HepG2 (cell line): Measurements from ENCODE around the gene MIB1. TPM values are rescaled to one million over a fixed set of nuclear protein-coding genes. Genes with fewer than 3 reads are reported as not detected.
A peak's percentile ranks its signal among the peaks of the same experiment; 100 is the strongest.

Experiments used
- ATAC-seq: fragments of 200-7000 bp; cut with Tn5 transposase; 3 replicates; pipeline ENCODE4 v1.9.1; 2020; ENCODE audit warnings: mild to moderate bottlenecking, moderate library complexity
- BruUV-seq: library from RNA; stranded (reverse); fragments of 400-500 nt; replicated peaks from 2 replicates; lab custom pipeline; 2021; lab: Mats Ljungman, UMichigan
- CTCF ChIA-PET: fragments of 300-600 bp; formaldehyde crosslinking; extraction: SDS; loops from one replicate; lab custom pipeline; 2021; ENCODE audit warnings: low total read pairs, inconsistent platforms, low intra/inter-chr PET ratio; lab: Yijun Ruan, JAX
- POLR2A ChIA-PET: fragments of 350-600 bp; sonication (Branson Sonifier 250); formaldehyde crosslinking; loops from one replicate; lab custom pipeline; 2020; ENCODE audit warnings: antibody characterized with exemption, inconsistent platforms; lab: Yijun Ruan, JAX
- DNase-seq: peaks from one replicate; pipeline ENCODE4 v3.0.0-alpha.2; 2015; ENCODE audit warnings: low spot score
- FAIRE-seq: peaks from 3 replicates; lab custom pipeline; 2011; peaks lifted over from hg19 to GRCh38; lab: Jason Lieb, UNC
- H2AFZ ChIP-seq: one replicate; pipeline ENCODE4 v1.6.1; 2011; ENCODE audit warnings: low read length, inconsistent platforms
- H3K27ac ChIP-seq: fragments of 300-600 bp; 3 replicates; pipeline ENCODE4 v1.8.0; 2011; ENCODE audit warnings: mixed run types, mild to moderate bottlenecking, mixed read lengths, low read length, inconsistent platforms; ENCODE audit not compliant: insufficient read depth; ENCODE audit errors: extremely low read length
- H3K27me3 ChIP-seq, 2 experiments: fragments of 200-600 bp in 1 of 2; 2 replicates in 1 of 2; 3 replicates in 1 of 2; pipeline versions ENCODE4 v1.6.0 to v1.8.0; 2011; ENCODE audit warnings: low read length in 2 of 2, mild to moderate bottlenecking in 2 of 2, moderate library complexity in 2 of 2, inconsistent platforms in 1 of 2; ENCODE audit not compliant: insufficient read depth in 2 of 2, control insufficient read depth in 1 of 2
- H3K36me3 ChIP-seq, 2 experiments: fragments of 200-600 bp in 1 of 2; replicated peaks in 1 of 2; 2 replicates in 1 of 2; 3 replicates in 1 of 2; pipeline versions ENCODE4 v1.5.1 to v1.8.0; 2011; ENCODE audit warnings: low read length in 2 of 2, inconsistent platforms in 1 of 2; ENCODE audit not compliant: insufficient read depth in 2 of 2, control insufficient read depth in 1 of 2
- H3K4me1 ChIP-seq: 2 replicates; pipeline ENCODE4 v1.5.1; 2012; ENCODE audit warnings: low read length, inconsistent platforms; ENCODE audit not compliant: insufficient read depth
- H3K4me2 ChIP-seq: 2 replicates; pipeline ENCODE4 v1.6.0; 2011; ENCODE audit warnings: low read depth, low read length, inconsistent platforms
- H3K4me3 ChIP-seq, 3 experiments: fragments of 200-600 bp in 1 of 3; sonication (generic), shearing (Covaris generic) in 1 of 3; replicated peaks in 1 of 3; 2 replicates each; pipeline ENCODE4 v1.5.1; 2011 to 2016; ENCODE audit warnings: low read length in 3 of 3, inconsistent platforms in 2 of 3, low read depth in 2 of 3, mild to moderate bottlenecking in 2 of 3, control low read depth in 1 of 3, mixed read lengths in 1 of 3; ENCODE audit not compliant: insufficient read depth in 1 of 3
- H3K79me2 ChIP-seq: one replicate; pipeline ENCODE4 v1.6.1; 2011; ENCODE audit warnings: low read length, inconsistent platforms; ENCODE audit not compliant: insufficient read depth
- H3K9ac ChIP-seq: 2 replicates; pipeline ENCODE4 v1.6.0; 2011; ENCODE audit warnings: mild to moderate bottlenecking, low read depth, low read length, inconsistent platforms; ENCODE audit not compliant: insufficient read depth
- H3K9me3 ChIP-seq: 2 replicates; pipeline ENCODE4 v1.5.1; 2012; ENCODE audit warnings: mild to moderate bottlenecking, low read length
- H4K20me1 ChIP-seq: 2 replicates; pipeline ENCODE4 v1.6.0; 2011; ENCODE audit warnings: inconsistent platforms, mild to moderate bottlenecking, low read length, moderate library complexity; ENCODE audit not compliant: insufficient read depth
- AGO2 ChIP-seq: fragments of 200-400 bp; formaldehyde crosslinking; optimal IDR thresholded peaks from 2 replicates; pipeline ENCODE3; 2017; ENCODE audit warnings: mild to moderate bottlenecking, low read depth, low read length, moderate library complexity
- DNMT1 ChIP-seq: sonication (generic); formaldehyde crosslinking; IDR thresholded peaks from 2 replicates; pipeline ENCODE4 v1.5.1; 2020; ENCODE audit warnings: mild to moderate bottlenecking, missing genetic modification reagents
- JUN ChIP-seq: sonication (generic); formaldehyde crosslinking; IDR thresholded peaks from 2 replicates; pipeline ENCODE4 v1.4.0; 2020; ENCODE audit warnings: mild to moderate bottlenecking, missing genetic modification reagents
- MEIS1 ChIP-seq: sonication (generic); formaldehyde crosslinking; IDR thresholded peaks from 2 replicates; pipeline ENCODE4 v1.9.0; 2021; ENCODE audit warnings: mild to moderate bottlenecking, missing genetic modification reagents, moderate library complexity, borderline replicate concordance
- REPIN1 ChIP-seq: sonication (generic); formaldehyde crosslinking; IDR thresholded peaks from 2 replicates; pipeline ENCODE4 v1.8.0; 2022; ENCODE audit warnings: missing genetic modification reagents, low read depth, mild to moderate bottlenecking, borderline replicate concordance
- ZFAT ChIP-seq: sonication (generic); formaldehyde crosslinking; conservative IDR thresholded peaks from 2 replicates; pipeline ENCODE4 v1.8.1; 2023; ENCODE audit warnings: missing genetic modification reagents, inconsistent platforms
- ZNF101 ChIP-seq: sonication (generic); formaldehyde crosslinking; IDR thresholded peaks from 2 replicates; pipeline ENCODE4 v1.4.0; 2020; ENCODE audit warnings: mild to moderate bottlenecking, low read depth, missing genetic modification reagents, borderline replicate concordance
- ZNF350 ChIP-seq: sonication (generic); formaldehyde crosslinking; IDR thresholded peaks from 2 replicates; pipeline ENCODE4 v1.4.0; 2020; ENCODE audit warnings: mild to moderate bottlenecking, low read depth, missing genetic modification reagents, borderline replicate concordance
- ZNF564 ChIP-seq: sonication (generic); formaldehyde crosslinking; IDR thresholded peaks from 2 replicates; pipeline ENCODE4 v1.8.1; 2023; ENCODE audit warnings: mild to moderate bottlenecking, missing genetic modification reagents
- ZNF841 ChIP-seq: sonication (generic); formaldehyde crosslinking; IDR thresholded peaks from 2 replicates; pipeline ENCODE4 v1.8.1; 2023; ENCODE audit warnings: missing genetic modification reagents, borderline replicate concordance
- WGBS: methylation state at CpG from one replicate; pipeline ENCODE4 v1.1.6; 2017; ENCODE audit warnings: low lambda C conversion rate; 5-methylcytosine and 5-hydroxymethylcytosine counted together
- in situ Hi-C: cut with HindIII; loops from 2 replicates; pipeline ENCODE4 v1.10.0; 2017; ENCODE audit warnings: low pct_unique_long_range_greater_than_20kb; ENCODE audit not compliant: extremely low pct_ligation_motif_present
- intact Hi-C: fragments of 100-400 bp; cut with micrococcal nuclease; formaldehyde crosslinking; loops from one replicate; pipeline ENCODE4 v1.10.0; 2022; ENCODE audit not compliant: unreplicated experiment
- polyA plus RNA-seq, 8 experiments: library from polyadenylated mRNA; depleted of rRNA in 3 of 8; stranded (reverse) in 7 of 8; unstranded in 1 of 8; fragments of >200 nt; fragmentation: Illumina TruSeq in 4 of 8; extraction: Trizol in 4 of 8; gene quantifications; 2 replicates each; pipeline versions ENCODE4 v1.2.1 to v1.2.3, GENCODE V29; 2011 to 2016; ENCODE audit warnings: low read depth in 4 of 8, missing spikeins in 1 of 8, mixed read lengths in 1 of 8; ENCODE audit not compliant: insufficient read depth in 1 of 8
- total RNA-seq, 5 experiments: library from RNA; depleted of rRNA; stranded (reverse); fragments of >200 nt; fragmentation: Illumina TruSeq; extraction: Trizol; gene quantifications; 2 replicates each; pipeline ENCODE4 v1.2.3, GENCODE V29; 2016; ENCODE audit warnings: low read depth in 1 of 5
- TF ChIP-seq, protein P1 (sequence below): sonication (generic); formaldehyde crosslinking; conservative IDR thresholded peaks from 2 replicates; pipeline ENCODE4 v1.8.0; 2022; ENCODE audit warnings: mild to moderate bottlenecking, moderate library complexity, missing genetic modification reagents
- TF ChIP-seq, protein P2 (sequence below): sonication (generic); formaldehyde crosslinking; IDR thresholded peaks from 2 replicates; pipeline ENCODE4 v1.4.0; 2020; ENCODE audit warnings: mild to moderate bottlenecking, missing genetic modification reagents
- TF ChIP-seq, protein P3 (sequence below): sonication (generic); formaldehyde crosslinking; IDR thresholded peaks from 2 replicates; pipeline ENCODE4 v1.4.0; 2020; ENCODE audit warnings: missing genetic modification reagents
- TF ChIP-seq, protein P4 (sequence below): sonication (generic); formaldehyde crosslinking; IDR thresholded peaks from 2 replicates; pipeline ENCODE4 v1.4.0; 2020; ENCODE audit warnings: mild to moderate bottlenecking, missing genetic modification reagents

MIB1 gene
- total and polyA plus RNA-seq, 2 of the 13 experiments (the other 11 are each of a cell fraction or from before 2014, with no cell fraction given), result 12.0 to 47.0 TPM

DNA sequence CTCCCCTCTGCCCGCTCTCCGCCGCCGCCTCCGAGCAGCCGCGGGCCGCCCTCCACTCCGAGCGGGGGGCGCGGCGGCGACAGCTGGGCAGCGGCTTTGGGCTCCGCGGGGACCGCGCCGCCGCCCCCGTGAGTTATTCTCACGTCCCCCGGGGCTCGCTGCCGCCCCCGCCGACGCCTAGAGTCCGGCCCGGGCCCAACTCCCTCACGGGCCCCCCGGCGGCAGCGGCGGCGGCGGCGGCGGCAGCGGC is 645 bp downstream of the MIB1 start (continued):
- TF ChIP-seq, protein P1, sequence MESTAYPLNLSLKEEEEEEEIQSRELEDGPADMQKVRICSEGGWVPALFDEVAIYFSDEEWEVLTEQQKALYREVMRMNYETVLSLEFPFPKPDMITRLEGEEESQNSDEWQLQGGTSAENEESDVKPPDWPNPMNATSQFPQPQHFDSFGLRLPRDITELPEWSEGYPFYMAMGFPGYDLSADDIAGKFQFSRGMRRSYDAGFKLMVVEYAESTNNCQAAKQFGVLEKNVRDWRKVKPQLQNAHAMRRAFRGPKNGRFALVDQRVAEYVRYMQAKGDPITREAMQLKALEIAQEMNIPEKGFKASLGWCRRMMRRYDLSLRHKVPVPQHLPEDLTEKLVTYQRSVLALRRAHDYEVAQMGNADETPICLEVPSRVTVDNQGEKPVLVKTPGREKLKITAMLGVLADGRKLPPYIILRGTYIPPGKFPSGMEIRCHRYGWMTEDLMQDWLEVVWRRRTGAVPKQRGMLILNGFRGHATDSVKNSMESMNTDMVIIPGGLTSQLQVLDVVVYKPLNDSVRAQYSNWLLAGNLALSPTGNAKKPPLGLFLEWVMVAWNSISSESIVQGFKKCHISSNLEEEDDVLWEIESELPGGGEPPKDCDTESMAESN, result no peak; the same call in 1 of the 2 replicates
- no peak for TF ChIP-seq MEIS1 (CRISPR knock-in tag)
- TF ChIP-seq, protein P2, sequence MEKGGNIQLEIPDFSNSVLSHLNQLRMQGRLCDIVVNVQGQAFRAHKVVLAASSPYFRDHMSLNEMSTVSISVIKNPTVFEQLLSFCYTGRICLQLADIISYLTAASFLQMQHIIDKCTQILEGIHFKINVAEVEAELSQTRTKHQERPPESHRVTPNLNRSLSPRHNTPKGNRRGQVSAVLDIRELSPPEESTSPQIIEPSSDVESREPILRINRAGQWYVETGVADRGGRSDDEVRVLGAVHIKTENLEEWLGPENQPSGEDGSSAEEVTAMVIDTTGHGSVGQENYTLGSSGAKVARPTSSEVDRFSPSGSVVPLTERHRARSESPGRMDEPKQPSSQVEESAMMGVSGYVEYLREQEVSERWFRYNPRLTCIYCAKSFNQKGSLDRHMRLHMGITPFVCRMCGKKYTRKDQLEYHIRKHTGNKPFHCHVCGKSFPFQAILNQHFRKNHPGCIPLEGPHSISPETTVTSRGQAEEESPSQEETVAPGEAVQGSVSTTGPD (CRISPR knock-in tag), result no peak
- TF ChIP-seq, protein P3, sequence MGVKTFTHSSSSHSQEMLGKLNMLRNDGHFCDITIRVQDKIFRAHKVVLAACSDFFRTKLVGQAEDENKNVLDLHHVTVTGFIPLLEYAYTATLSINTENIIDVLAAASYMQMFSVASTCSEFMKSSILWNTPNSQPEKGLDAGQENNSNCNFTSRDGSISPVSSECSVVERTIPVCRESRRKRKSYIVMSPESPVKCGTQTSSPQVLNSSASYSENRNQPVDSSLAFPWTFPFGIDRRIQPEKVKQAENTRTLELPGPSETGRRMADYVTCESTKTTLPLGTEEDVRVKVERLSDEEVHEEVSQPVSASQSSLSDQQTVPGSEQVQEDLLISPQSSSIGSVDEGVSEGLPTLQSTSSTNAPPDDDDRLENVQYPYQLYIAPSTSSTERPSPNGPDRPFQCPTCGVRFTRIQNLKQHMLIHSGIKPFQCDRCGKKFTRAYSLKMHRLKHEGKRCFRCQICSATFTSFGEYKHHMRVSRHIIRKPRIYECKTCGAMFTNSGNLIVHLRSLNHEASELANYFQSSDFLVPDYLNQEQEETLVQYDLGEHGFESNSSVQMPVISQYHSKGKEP (CRISPR knock-in tag), result no peak
- TF ChIP-seq ZNF841 (CRISPR knock-in tag), result no peak

DNA sequence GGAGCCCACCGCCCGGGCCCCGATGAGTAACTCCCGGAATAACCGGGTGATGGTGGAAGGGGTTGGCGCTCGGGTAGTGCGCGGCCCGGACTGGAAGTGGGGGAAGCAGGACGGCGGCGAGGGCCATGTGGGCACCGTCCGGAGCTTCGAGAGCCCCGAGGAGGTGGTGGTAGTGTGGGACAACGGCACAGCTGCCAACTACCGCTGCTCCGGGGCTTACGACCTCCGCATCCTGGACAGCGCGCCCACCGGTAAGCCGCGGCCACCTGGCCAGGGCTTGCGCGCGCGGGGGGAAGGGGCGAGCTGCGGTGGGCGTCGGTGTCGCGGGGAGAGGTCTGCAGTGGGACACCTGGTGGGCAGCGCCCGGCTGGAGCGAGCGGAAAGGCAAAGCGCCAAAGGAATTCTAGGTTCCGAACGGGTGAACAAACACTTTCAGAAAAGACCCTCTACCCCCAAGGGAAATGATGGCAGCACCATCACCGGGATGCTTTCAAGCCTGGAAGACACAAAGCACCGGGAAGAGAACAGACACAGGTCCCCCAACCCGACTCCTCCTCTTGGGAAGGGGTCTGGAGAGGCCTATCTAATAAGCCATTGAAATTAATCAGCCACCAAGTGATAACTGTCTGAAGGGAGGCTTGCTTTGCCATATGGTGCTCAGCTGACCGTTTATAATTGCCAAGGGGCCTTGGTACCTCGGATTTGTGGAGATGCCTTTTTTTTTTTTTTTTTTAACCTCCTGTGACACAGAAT is 1.1 kb downstream of the MIB1 start:
- peaks cover 53% of the 10 kb centered on the region for H3K79me2 ChIP-seq
- FAIRE-seq, result no peak
- TF ChIP-seq JUN (CRISPR knock-in tag) (no peak), AGO2 (peak; percentile 83), ZNF564 (peak; percentile 34; the same call in 1 of the 2 replicates), DNMT1 (CRISPR knock-in tag) (0 out of 2 replicates have a peak, but pooled peaks have one; percentile 43), REPIN1 (CRISPR knock-in tag) (no peak), ZNF350 (CRISPR knock-in tag) (0 out of 2 replicates have a peak, but pooled peaks have one; percentile 37), ZNF101 (no peak), ZFAT (no peak)
- TF ChIP-seq, protein P4, sequence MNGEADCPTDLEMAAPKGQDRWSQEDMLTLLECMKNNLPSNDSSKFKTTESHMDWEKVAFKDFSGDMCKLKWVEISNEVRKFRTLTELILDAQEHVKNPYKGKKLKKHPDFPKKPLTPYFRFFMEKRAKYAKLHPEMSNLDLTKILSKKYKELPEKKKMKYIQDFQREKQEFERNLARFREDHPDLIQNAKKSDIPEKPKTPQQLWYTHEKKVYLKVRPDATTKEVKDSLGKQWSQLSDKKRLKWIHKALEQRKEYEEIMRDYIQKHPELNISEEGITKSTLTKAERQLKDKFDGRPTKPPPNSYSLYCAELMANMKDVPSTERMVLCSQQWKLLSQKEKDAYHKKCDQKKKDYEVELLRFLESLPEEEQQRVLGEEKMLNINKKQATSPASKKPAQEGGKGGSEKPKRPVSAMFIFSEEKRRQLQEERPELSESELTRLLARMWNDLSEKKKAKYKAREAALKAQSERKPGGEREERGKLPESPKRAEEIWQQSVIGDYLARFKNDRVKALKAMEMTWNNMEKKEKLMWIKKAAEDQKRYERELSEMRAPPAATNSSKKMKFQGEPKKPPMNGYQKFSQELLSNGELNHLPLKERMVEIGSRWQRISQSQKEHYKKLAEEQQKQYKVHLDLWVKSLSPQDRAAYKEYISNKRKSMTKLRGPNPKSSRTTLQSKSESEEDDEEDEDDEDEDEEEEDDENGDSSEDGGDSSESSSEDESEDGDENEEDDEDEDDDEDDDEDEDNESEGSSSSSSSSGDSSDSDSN (CRISPR knock-in tag), result peak; percentile 53

More for the DNA sequence above, 1.1 kb downstream of the MIB1 start:
- intact Hi-C loops, result loop anchor here (2.0 to 5.0 kb wide), 4 partner anchors 37 to 129 kb away; partner anchors contain the start of genes ABHD3 and SNRPD1
- H3K36me3 ChIP-seq, result no peaks in the 10 kb centered on the region; a peak in 1 of 5 replicates
- CTCF ChIA-PET, result no interaction called here
- H3K4me2 ChIP-seq, result peak overlapping the region; percentile 82
- no peak for DNase-seq
- WGBS, result 1% methylated on average over 15 of the region's 49 CpGs
- POLR2A ChIA-PET, result interaction anchor here (1.6 to 2.3 kb wide), 5 partner anchors 11 to 141 kb away, joined by 4 to 16 read pairs (median 10); partner anchors contain the start of genes ABHD3, ESCO1 and SNRPD1
- in situ Hi-C loops, result no loop called here
- H3K27ac ChIP-seq, result peak overlapping the region; percentile 51
- no peaks in the 10 kb centered on the region for H3K27me3 ChIP-seq
- peaks cover 49% of the 10 kb centered on the region for H3K4me1 ChIP-seq
- peaks cover 16% of the 10 kb centered on the region for H4K20me1 ChIP-seq
- H3K9ac ChIP-seq, result peak overlapping the region; percentile 91
- H3K4me3 ChIP-seq, result peak overlapping the region; percentile 93 to 98 (median 94)
- H2AFZ ChIP-seq, result no peak overlapping the region
- H3K9me3 ChIP-seq, result no peaks in the 10 kb centered on the region
- peak; percentile 4; the same call in 2 of the 3 replicates for ATAC-seq
- TSS peak; percentile 48 for BruUV-seq
